ENCODE measurements around the gene OSBPL6.

DNA sequence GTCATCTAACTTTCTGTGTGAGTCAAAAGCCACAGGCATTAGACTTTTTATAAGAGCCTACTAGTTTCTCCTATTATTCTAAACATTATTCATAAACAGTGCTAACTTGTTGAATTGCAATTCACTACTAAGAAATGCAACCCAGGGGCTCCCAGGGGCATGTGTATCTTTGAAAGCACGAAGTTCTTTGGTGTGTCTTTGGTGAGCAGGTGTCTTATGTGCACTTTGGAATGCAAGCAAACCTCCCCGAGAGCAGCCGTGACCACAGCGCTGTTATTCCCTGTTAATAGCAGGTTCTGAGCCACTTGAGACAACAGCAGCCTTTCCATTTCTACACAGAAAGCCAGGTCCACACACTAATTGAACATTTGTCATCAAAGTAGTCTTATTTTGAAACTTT, 133.2 kb downstream of the OSBPL6 start:
- TF ChIP-seq, protein P1, sequence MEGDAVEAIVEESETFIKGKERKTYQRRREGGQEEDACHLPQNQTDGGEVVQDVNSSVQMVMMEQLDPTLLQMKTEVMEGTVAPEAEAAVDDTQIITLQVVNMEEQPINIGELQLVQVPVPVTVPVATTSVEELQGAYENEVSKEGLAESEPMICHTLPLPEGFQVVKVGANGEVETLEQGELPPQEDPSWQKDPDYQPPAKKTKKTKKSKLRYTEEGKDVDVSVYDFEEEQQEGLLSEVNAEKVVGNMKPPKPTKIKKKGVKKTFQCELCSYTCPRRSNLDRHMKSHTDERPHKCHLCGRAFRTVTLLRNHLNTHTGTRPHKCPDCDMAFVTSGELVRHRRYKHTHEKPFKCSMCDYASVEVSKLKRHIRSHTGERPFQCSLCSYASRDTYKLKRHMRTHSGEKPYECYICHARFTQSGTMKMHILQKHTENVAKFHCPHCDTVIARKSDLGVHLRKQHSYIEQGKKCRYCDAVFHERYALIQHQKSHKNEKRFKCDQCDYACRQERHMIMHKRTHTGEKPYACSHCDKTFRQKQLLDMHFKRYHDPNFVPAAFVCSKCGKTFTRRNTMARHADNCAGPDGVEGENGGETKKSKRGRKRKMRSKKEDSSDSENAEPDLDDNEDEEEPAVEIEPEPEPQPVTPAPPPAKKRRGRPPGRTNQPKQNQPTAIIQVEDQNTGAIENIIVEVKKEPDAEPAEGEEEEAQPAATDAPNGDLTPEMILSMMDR (IDR thresholded peaks at IDR 0.05; ENCODE audit: low read depth, low read length) = no peak
- TF ChIP-seq MYC (IDR thresholded peaks at IDR 0.05; ENCODE audit: low read depth, low read length) (no peak), POLR2A (IDR thresholded peaks at IDR 0.05; ENCODE audit: extremely low read depth, insufficient read length) (no peak)

Measured in NB4 (cell line).